DOHH2 (cell line): ENCODE data around the gene SCFD2.

Source experiments
- EZH2phosphoT487 ChIP-seq: fragments of 200-600 bp; sonication (generic); IDR thresholded peaks from 2 replicates; pipeline ENCODE4 v1.6.1; 2017; ENCODE audit warnings: borderline replicate concordance, mild to moderate bottlenecking, antibody characterized with exemption, low read length, moderate library complexity, mixed read lengths
- TF ChIP-seq, protein P1 (sequence below): fragments of 200-600 bp; sonication (generic); IDR thresholded peaks from one replicate; pipeline ENCODE4 v1.5.1; 2014; ENCODE audit warnings: antibody characterized with exemption, mild to moderate bottlenecking, low read depth, low read length; ENCODE audit not compliant: poor library complexity, severe bottlenecking

DNA sequence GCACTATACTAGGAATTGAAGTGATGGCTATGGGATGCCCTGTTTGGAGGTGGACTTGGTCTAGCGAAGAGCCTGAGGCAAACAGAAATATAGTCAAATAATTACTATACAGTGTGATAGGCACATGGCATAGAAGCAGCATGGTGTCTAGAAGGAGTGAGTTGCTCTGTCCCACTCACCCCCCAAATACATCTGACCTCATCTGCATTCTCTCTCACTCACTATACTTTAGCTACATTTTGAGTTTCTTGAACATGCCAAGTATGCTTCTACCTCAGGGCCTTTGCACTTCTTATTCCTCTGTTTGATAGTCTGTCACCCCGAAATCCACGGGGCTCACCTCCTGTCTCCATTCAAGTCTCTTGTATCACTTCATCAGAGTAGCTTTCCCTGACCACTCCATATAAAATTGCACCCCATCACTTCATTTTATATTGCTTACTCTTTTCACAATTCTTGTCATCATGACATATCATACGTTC is 9.0 kb upstream of the SCFD2 start:
- TF ChIP-seq, protein P1, sequence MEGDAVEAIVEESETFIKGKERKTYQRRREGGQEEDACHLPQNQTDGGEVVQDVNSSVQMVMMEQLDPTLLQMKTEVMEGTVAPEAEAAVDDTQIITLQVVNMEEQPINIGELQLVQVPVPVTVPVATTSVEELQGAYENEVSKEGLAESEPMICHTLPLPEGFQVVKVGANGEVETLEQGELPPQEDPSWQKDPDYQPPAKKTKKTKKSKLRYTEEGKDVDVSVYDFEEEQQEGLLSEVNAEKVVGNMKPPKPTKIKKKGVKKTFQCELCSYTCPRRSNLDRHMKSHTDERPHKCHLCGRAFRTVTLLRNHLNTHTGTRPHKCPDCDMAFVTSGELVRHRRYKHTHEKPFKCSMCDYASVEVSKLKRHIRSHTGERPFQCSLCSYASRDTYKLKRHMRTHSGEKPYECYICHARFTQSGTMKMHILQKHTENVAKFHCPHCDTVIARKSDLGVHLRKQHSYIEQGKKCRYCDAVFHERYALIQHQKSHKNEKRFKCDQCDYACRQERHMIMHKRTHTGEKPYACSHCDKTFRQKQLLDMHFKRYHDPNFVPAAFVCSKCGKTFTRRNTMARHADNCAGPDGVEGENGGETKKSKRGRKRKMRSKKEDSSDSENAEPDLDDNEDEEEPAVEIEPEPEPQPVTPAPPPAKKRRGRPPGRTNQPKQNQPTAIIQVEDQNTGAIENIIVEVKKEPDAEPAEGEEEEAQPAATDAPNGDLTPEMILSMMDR, result no peak
- no peak for TF ChIP-seq EZH2phosphoT487
